ELR (cell line): Measurements from ENCODE around the gene AGRN.
"Not testable (repeated sequence)": the region's sequence is repeated elsewhere in the genome, so short reads cannot be mapped to it uniquely, and the experiment has no call there.

Experiments
- DNase-seq: peaks from one replicate; pipeline ENCODE4 v3.0.0-alpha.2; 2015; ENCODE audit warnings: low read depth

AGRN gene

GRCh38 chr1:981955-982558 is 37.9 kb upstream of the AGRN start, which contains the start of gene PERM1:
Gene PERM1, minus strand, starts transcription at chr1:982093. Its CDS starts 1,064 bp downstream, at chr1:981029.
- DNase-seq, result no peak

DNA sequence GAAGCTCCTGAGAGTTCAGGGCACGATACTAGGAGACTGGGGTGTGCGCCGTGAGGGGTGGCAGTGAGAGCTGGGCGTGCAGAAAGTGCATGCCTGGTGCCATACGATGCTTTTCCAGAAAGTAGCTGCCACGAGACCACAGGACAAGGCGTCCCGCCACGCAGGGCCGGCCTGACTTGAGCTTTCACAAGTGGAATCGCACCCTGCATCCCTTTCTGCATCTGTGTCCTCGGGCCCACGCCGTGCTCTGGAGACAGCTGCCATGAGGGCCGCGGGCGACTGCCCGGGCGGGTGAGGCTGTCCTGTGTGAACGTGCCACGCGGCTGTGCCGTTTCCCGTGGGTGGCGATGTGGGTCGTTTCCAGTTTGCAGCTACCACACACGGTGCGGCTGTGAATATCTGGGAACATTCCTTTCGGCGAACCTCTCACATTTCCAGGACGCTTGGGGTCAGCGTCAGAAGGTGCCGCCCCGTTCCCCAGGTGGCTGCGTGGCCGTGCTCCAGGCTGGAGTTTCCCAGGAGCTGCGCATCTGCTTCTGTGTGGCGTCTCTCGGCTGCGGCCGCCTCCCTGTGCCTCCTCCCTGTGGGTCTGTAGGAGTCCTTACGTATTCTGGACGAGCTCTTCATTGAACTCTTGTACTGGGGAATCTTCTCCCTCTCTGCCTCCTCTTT is 37.0 kb upstream of the AGRN start:
- DNase-seq, result no peak

DNA sequence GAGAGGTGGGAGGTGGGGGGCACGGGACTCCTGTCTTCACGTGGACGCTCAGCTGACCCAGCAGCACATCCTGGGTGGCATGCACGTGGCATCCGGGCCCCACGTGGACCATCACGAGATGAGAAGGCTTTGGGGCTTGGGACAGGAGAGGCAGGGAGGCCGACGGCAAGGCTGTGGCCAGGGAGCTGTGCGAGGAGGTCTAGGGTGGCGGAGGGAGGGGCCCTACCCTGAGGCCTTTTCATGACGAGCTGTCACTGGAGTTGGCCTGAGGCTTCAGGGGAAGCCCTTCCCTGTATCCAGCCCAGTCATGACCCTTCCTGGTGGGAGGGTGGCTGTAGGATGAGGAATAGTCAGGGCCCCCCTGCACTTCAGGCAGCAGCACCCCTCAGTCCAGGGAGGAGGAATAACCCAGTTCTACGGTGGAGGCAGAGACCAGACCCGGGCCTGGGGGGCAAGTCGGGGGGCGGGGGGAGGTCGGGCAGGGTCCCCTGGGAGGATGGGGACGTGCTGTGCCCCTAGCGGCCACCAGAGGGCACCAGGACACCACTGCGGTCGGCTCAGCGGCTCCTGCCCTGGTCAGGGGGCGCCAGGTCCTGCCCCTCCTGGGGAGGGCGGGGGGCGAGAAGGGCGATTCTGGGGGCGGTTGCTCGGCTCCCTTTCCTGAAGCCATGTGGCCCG is 36.0 kb upstream of the AGRN start:
- DNase-seq, result peak; percentile 31

GRCh38 chr1:984476-984814 is 35.5 kb upstream of the AGRN start:
- DNase-seq, result no peak

- no peak for DNase-seq
These were observed 34.8 kb upstream of the AGRN start for GRCh38 chr1:985126-985525.

- DNase-seq, result not testable (repeated sequence)
These were observed 31.9 kb upstream of the AGRN start for GRCh38 chr1:988061-988460.

DNA sequence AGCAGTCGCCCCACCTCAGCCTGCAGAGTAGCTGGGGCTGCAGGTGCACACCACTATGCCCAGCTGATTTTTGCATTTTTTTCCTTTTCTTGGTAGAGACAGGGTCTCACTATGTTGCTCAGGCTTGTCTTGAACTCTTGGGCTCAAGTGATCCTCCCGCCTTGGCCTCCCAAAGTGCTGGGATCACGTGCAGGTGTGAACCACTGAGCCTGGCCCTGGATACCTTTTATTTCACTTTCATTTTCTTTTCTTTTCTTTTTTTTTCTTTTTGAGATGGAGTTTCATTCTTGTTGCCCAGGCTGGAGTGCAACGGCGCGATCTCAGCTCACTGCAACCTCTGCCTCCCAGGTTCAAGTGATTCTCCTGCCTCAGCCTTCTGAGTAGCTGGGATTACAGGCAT is 28.6 kb upstream of the AGRN start:
- DNase-seq, result not testable (repeated sequence)

GRCh38 chr1:991895-992294 is 28.0 kb upstream of the AGRN start:
- DNase-seq, result no peak

DNA sequence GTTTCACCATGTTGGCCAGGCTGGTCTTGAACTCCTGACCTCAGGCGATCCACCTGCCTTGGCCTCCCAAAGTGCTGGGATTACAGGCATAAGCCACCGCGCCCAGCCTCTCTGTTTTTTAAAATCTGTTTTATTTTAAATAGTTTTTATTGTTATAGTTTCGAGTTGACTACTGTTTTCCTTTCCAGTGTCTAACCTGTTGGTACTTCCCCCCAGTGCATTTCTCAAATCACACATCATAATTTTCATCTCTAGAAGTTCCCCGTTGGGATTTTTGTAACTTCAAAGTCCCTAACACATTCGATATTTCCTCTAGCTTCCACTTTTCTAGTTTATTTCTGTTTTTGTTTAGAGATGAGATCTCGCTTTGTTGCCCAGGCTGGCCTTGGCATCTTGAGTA is 27.6 kb upstream of the AGRN start:
- DNase-seq, result no peak

GRCh38 chr1:993379-993995 is 26.4 kb upstream of the AGRN start:
- no peak for DNase-seq

- not testable (repeated sequence) for DNase-seq
These were observed 25.4 kb upstream of the AGRN start for GRCh38 chr1:994546-994945.

GRCh38 chr1:995665-996633 is 24.0 kb upstream of the AGRN start:
- DNase-seq, result no peak

DNA sequence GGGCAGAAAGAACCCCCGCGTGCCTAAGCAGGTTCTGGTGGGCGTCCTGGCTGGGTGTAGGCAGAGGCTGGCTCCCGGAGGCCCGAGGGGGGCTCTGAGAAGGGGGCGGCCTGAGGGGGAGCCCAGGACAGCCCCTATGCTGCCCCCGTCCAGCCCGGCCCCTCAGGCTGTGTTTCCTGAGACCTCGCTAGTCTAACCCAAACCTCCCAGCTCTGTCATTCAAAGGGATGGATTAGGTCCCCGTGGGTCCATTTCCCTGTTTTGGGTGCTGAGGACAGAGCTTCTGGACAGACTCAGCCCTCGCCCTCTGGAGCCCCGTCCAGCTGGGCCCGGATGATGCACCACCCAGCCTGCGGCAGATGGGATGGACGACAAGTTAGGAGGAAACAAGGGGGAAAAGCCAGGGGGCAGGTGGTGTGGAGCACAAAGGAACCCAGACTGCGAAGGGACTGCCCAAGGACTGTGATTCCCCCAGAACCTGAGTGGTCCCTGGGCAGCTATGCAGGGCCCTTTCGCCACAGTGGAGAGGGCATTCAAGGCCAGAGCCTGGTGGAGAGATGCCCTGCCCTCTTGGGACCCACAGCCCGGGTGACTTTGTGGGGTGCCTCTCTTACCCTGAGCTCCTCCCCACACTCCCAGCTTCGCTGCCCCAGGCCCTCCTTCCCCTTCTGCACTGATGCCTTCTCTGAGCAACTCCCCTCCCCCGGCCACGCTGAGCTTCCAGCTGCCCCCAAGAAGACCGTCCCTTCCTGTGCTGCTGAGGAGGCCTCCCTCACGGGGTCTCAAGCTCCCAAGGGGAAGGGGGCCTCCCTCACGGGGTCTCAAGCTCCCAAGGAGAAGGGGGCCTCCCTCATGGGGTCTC is 22.8 kb upstream of the AGRN start:
- DNase-seq, result no peak

DNA sequence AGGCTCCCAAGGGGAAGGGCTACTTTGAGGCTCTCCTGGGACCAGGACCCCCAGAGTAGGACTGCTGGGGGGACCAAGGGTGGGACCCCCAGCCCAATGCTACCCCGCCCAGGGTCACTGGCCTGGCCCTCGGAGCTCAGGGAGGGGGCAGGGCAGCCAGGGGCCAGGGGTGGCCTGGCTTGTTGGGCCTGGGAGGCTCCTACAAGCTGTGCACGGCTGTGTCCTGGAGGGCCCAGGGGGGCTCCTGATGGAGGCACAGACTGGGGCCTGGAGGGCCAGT is 22.3 kb upstream of the AGRN start:
- no peak for DNase-seq

DNA sequence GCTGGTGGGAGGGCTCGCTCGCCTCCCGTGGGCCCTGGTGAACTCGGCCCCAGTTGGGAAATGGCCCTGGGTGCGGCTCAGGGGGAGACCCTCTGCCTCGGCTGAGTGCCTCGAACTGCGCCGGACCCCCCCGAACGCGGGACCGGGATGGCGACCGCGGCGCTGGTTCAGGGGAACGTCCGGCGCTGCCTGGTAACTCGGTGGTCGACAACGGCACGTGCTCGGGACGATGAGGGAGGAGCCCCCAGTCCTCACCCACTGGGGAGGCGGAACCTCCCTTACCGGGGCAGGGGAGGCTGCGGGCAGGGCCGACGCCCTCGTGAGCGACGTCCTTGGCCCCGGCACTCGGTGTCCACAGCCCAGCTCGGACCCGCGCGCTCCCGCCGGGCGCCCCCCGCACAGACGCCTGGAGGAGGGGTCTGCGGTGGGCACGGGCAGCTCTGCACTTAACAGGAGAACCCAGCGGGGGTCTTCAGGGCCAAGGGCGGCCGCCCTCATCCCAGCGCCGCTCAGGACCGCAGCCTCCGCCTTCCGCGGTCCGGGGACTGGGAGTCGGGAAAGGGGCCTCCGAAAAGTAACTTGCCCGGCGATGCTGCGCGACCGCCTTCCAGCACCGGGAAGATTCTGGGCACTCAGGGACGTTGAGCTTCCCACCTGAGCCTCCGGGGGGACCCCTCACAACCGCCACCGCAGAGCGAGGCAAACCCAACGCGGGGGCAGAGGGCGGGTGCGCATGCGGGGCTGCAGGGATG is 21.8 kb upstream of the AGRN start:
- no peak for DNase-seq

DNA sequence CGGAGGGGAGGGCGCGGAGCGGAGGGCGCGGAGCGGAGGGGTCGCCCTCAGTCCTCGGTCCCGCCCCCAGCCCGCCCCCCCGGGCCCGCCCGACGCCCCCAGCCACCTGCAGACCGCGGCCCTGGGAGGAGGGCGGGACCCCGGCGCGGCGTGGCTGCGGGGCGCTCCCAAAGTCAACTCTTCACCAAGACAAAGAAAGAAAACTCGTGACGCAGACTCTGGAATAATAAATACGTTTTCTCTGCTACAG is 21.2 kb upstream of the AGRN start:
- DNase-seq, result no peak

DNA sequence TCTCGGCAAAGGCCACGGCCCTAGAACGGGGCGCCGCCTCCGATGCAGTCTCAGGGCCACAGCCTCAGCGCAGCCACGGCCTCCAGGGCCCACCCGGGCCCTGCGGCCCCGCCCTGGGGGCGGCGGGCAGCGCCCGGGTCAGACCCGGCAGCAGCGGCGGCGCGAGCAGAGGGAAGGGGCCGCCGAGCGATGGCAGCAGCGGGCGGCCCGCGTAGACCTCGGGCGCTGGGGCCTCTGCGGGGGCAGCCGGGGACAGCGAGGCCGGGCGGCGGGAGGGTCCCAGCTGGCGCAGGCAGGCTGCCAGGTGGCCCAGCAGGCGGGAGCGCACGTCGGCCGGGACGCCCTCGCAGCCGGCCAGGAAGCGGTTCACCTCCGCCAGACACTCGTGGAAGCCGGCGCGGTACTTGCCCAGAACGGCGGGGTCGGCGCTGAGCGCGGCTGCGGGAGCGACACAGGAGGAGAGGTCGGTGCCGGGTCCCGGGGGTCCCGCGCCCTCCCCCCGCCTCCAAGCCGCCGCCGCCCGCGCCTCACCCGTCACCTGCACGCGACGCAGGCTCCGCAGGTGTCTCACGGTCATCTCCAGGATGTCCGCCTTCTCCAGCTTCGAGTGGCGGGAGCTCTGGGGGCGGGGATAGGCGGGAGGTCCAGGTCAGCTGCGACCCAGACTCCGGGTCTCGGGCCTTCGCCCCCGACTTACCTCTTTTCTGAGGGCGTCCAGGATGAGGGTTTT is 20.8 kb upstream of the AGRN start:
- peak; percentile 51 for DNase-seq

GRCh38 chr1:999725-1000356 is 20.1 kb upstream of the AGRN start, which contains the start of gene HES4:
Gene HES4, minus strand, starts transcription at chr1:1000097. Its CDS starts 124 bp downstream, at chr1:999973.
- peak; percentile 93 for DNase-seq

- DNase-seq, result peak; percentile 83
These were observed 19.4 kb upstream of the AGRN start for GRCh38 chr1:1000357-1001056.
